Stimulated activated CD4-positive, alpha-beta T cell treated with anti-CD3 and anti-CD28 coated beads, Interleukin-4, amount 100 ng/mL, for 4 hours (primary cell): ENCODE data around the gene ZNF518B.

Experiments used
- DNase-seq, 2 experiments: peaks; one replicate each; pipeline ENCODE4 v3.0.0-alpha.2; 2020

Gene ZNF518B

GRCh38 chr4:10457255-10457801, at the start of gene ZNF518B:
Gene ZNF518B (minus strand): TSS chr4:10457426. CDS start chr4:10446328, 11,098 bp downstream.
- DNase-seq = peak; percentile 76 to 79

GRCh38 chr4:10506077-10506476, 48.9 kb upstream of the ZNF518B start:
- no peak for DNase-seq

- no peak for DNase-seq
These were observed 47.4 kb upstream of the ZNF518B start for GRCh38 chr4:10504570-10505179.

- no peak for DNase-seq
These were observed 45.5 kb upstream of the ZNF518B start for GRCh38 chr4:10502717-10503116.

GRCh38 chr4:10500776-10501175, 43.5 kb upstream of the ZNF518B start:
- DNase-seq = no peak

- no peak for DNase-seq
These were observed 39.0 kb upstream of the ZNF518B start for GRCh38 chr4:10496200-10496599.

- no peak for DNase-seq
These were observed 38.4 kb upstream of the ZNF518B start for GRCh38 chr4:10495651-10496050.

GRCh38 chr4:10492464-10492863, 35.2 kb upstream of the ZNF518B start:
- DNase-seq = no peak

- DNase-seq = no peak
These were observed 34.2 kb upstream of the ZNF518B start for GRCh38 chr4:10491401-10491800.

- DNase-seq = no peak
These were observed 33.8 kb upstream of the ZNF518B start for GRCh38 chr4:10490996-10491395.

GRCh38 chr4:10482913-10483312, 25.7 kb upstream of the ZNF518B start:
- DNase-seq = no peak

GRCh38 chr4:10480616-10481015, 23.4 kb upstream of the ZNF518B start:
- DNase-seq = no peak

GRCh38 chr4:10478621-10479020, 21.4 kb upstream of the ZNF518B start:
- DNase-seq = no peak

GRCh38 chr4:10470505-10470904, 13.3 kb upstream of the ZNF518B start:
- DNase-seq = no peak

- DNase-seq = no peak
These were observed 8.9 kb upstream of the ZNF518B start for GRCh38 chr4:10466161-10466560.

- DNase-seq = no peak
These were observed 5.7 kb upstream of the ZNF518B start for GRCh38 chr4:10462876-10463275.

GRCh38 chr4:10461850-10462400, 4.7 kb upstream of the ZNF518B start:
- DNase-seq = no peak

- DNase-seq = peak; percentile 68 to 76
These were observed 4.0 kb upstream of the ZNF518B start for GRCh38 chr4:10461091-10461849.

- DNase-seq = no peak
These were observed 3.3 kb upstream of the ZNF518B start for GRCh38 chr4:10460313-10461047.

- DNase-seq = no peak
These were observed 2.1 kb upstream of the ZNF518B start for GRCh38 chr4:10459305-10459704.

GRCh38 chr4:10458177-10458576, 951 bp upstream of the ZNF518B start:
- DNase-seq = no peak

- DNase-seq = peak; percentile 51 to 52
These were observed 501 bp downstream of the ZNF518B start for GRCh38 chr4:10456595-10457254.

- DNase-seq = no peak
These were observed 999 bp downstream of the ZNF518B start for GRCh38 chr4:10456260-10456594.
